GM23338 (cell line): ENCODE measurements around the gene RELN. TPM values are rescaled to one million over a fixed set of nuclear protein-coding genes. Genes with fewer than 3 reads are reported as not detected.

Source experiments
- ATAC-seq: fragments of 200-7000 bp; cut with Tn5 transposase; 3 replicates; pipeline ENCODE4 v1.9.1; 2020
- DNase-seq: peaks from one replicate; pipeline ENCODE4 v3.0.0-alpha.2; 2015; ENCODE audit warnings: low spot score
- H2AFZ ChIP-seq: fragments of 200-600 bp; sonication (generic); 2 replicates; pipeline ENCODE4 v1.8.0; 2016; ENCODE audit warnings: antibody characterized with exemption, mild to moderate bottlenecking, moderate library complexity
- H3F3A ChIP-seq: fragments of 200-600 bp; sonication (generic); replicated peaks from 2 replicates; pipeline ENCODE4 v1.8.0; 2017; ENCODE audit warnings: antibody characterized with exemption, mixed run types, low read depth
- H3K27ac ChIP-seq: fragments of 200-600 bp; sonication (generic); 2 replicates; pipeline ENCODE4 v1.6.1; 2016; ENCODE audit warnings: low read depth
- H3K27me3 ChIP-seq: fragments of 200-600 bp; sonication (generic); 2 replicates; pipeline ENCODE4 v1.8.0; 2016; ENCODE audit warnings: mild to moderate bottlenecking, mixed run types, moderate library complexity; ENCODE audit not compliant: insufficient read depth
- H3K36me3 ChIP-seq: fragments of 200-600 bp; sonication (generic); 2 replicates; pipeline ENCODE4 v1.8.0; 2016; ENCODE audit warnings: mild to moderate bottlenecking; ENCODE audit not compliant: insufficient read depth
- H3K4me1 ChIP-seq: fragments of 200-600 bp; sonication (generic); 2 replicates; pipeline ENCODE4 v1.8.0; 2016; ENCODE audit warnings: mild to moderate bottlenecking, moderate library complexity; ENCODE audit not compliant: insufficient read depth
- H3K4me2 ChIP-seq: fragments of 200-600 bp; sonication (generic); 2 replicates; pipeline ENCODE4 v1.7.1; 2017; ENCODE audit warnings: mixed run types
- H3K4me3 ChIP-seq: fragments of 200-600 bp; sonication (generic); 2 replicates; pipeline ENCODE4 v1.6.1; 2016; ENCODE audit warnings: mixed run types
- H3K79me2 ChIP-seq: fragments of 200-600 bp; sonication (generic); replicated peaks from 2 replicates; pipeline ENCODE4 v1.8.0; 2017; ENCODE audit warnings: mild to moderate bottlenecking; ENCODE audit not compliant: insufficient read depth
- H3K9me2 ChIP-seq: fragments of 200-600 bp; sonication (generic); 2 replicates; pipeline ENCODE4 v1.8.0; 2017; ENCODE audit not compliant: insufficient read depth
- H4K20me1 ChIP-seq: fragments of 200-600 bp; sonication (generic); replicated peaks from 2 replicates; pipeline ENCODE4 v1.8.0; 2017; ENCODE audit warnings: mild to moderate bottlenecking; ENCODE audit not compliant: insufficient read depth
- H3K27ac Mint-ChIP-seq: 2 replicates; pipeline ENCODE4 v1.8.0; 2020; ENCODE audit warnings: inconsistent platforms, mild to moderate bottlenecking, moderate library complexity, mixed read lengths
- H3K27me3 Mint-ChIP-seq: 3 replicates; pipeline ENCODE4 v1.8.0; 2022; ENCODE audit warnings: low read depth, mild to moderate bottlenecking, moderate library complexity, mixed read lengths, inconsistent platforms; ENCODE audit not compliant: insufficient read depth, poor library complexity
- H3K36me3 Mint-ChIP-seq: 3 replicates; pipeline ENCODE4 v1.8.0; 2021; ENCODE audit warnings: low read depth, mild to moderate bottlenecking, inconsistent platforms, moderate library complexity, mixed read lengths
- H3K4me1 Mint-ChIP-seq: 3 replicates; pipeline ENCODE4 v1.8.0; 2020; ENCODE audit warnings: mild to moderate bottlenecking, inconsistent platforms, mixed read lengths
- H3K4me3 Mint-ChIP-seq: 3 replicates; pipeline ENCODE4 v1.8.0; 2021; ENCODE audit warnings: moderate library complexity, mild to moderate bottlenecking, inconsistent platforms, mixed read lengths
- H3K9me3 Mint-ChIP-seq: 3 replicates; pipeline ENCODE4 v1.8.0; 2020; ENCODE audit warnings: moderate library complexity, mild to moderate bottlenecking, inconsistent platforms, mixed read lengths
- NANOG ChIP-seq: IDR thresholded peaks from 2 replicates; pipeline ENCODE4 v1.6.1; 2016; ENCODE audit warnings: antibody characterized with exemption, borderline replicate concordance
- ZNF331 ChIP-seq: fragments of 250-450 bp; sonication (Bioruptor Pico); IDR thresholded peaks from 2 replicates; pipeline ENCODE4 v1.5.0; 2020; ENCODE audit warnings: low read depth, mild to moderate bottlenecking, moderate library complexity
- polyA plus RNA-seq: library from polyadenylated mRNA; unstranded; fragments of >200 nt; fragmentation: Nextera tagmentation; extraction: Ambion mirVana; gene quantifications from 2 replicates; pipeline ENCODE4 v1.2.1, GENCODE V29; 2016
- small RNA-seq: library from RNA; depleted of rRNA; stranded (forward); fragments of <200 nt; gene quantifications from one replicate; pipeline ENCODE3, GENCODE V24; 2014; ENCODE audit warnings: low replicate concordance
- total RNA-seq: library from RNA; depleted of rRNA; stranded (reverse); fragments of >200 nt; shearing (Covaris generic); gene quantifications from 2 replicates; pipeline ENCODE4 v1.2.3, GENCODE V29; 2014; rRNA removed

Gene RELN
- total and polyA plus RNA-seq, 2 experiments from 2014 or later: 0.10 to 0.76 TPM

DNA sequence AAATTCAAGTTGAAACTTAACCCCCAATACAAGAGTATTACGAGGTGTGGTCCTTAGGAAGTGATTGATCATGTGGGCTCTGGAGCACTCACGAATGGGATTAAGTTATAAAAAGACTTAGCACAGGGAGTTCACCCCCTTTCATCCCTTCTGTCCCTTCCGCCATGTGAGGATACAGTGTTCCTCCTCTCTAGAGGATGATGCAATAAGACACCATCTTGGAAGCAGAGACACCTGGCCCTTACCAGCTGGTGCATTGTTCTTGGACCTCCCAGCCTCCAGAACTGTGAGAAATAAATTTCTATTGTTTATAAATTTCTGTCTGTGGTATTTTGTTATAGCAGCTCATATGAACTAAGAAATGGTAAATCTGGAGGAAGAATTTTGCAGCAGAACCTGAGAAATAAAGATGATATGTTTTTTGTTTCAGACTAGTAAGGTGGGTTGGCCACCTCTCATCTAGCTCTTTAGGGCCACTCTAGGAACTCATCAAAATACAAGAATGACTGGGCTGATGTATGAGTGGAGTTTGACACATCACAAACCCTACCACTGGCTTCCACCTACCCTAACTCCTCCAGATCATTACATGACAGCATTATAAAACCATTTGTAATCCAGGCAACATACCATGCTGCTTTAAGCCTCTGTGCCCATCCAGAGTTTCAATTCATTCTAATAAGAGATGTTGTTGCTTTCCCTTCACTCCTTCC, 565.8 kb downstream of the RELN start:
- ATAC-seq (no peak), DNase-seq (no peak)
- H2AFZ ChIP-seq: no peak overlapping the region
- H3K36me3 ChIP-seq: no peaks in the 10 kb centered on the region
- no peaks in the 10 kb centered on the region for H3K9me2 ChIP-seq
- no peaks in the 10 kb centered on the region for H3K4me1 ChIP-seq
- no peak overlapping the region for H3K27ac ChIP-seq
- no peaks in the 10 kb centered on the region for H4K20me1 ChIP-seq
- no peaks in the 10 kb centered on the region for H3K79me2 ChIP-seq
- Mint-ChIP-seq H3K4me3 (no peak overlapping the region), H3K36me3 (no peaks in the 10 kb centered on the region), H3K4me1 (no peaks in the 10 kb centered on the region), H3K27ac (no peak overlapping the region), H3K27me3 (no peaks in the 10 kb centered on the region), H3K9me3 (no peaks in the 10 kb centered on the region)
- no peak overlapping the region for H3K4me2 ChIP-seq
- no peak overlapping the region for H3K4me3 ChIP-seq
- no peak for TF ChIP-seq ZNF331
- TF ChIP-seq NANOG: no peak
- H3K27me3 ChIP-seq: no peaks in the 10 kb centered on the region
- no peaks in the 10 kb centered on the region for H3F3A ChIP-seq

Small RNAs within 50 kb of the gene (small RNA-seq; reads per million reads assigned to genes)
- not detected for gene RF00019

Other genes with a start within 250 kb of the RELN start
- 22.1 and 89.0 TPM in 2 replicates for gene ORC5, start 218.4 kb upstream of the RELN start, total RNA-seq
- 9.8 and 10.9 TPM in 2 replicates for gene ORC5, start 218.4 kb upstream of the RELN start, polyA plus RNA-seq